ENCODE measurements around the gene CDH5. TPM values are rescaled to one million over a fixed set of nuclear protein-coding genes. Genes with fewer than 3 reads are reported as not detected.

CDH5 gene
- total and polyA plus RNA-seq, 2 of the 8 experiments (the other 6 are each of a cell fraction or from before 2014, with no cell fraction given): 0.32 TPM

- Histone ChIP-seq H3K14ac (ENCODE audit: insufficient read length) (no peak overlapping the region), H3K27ac (ENCODE audit: low read depth, low read length) (no peak overlapping the region), H3K27me3 (replicated peaks in 1 of 4; ENCODE audit: control insufficient read depth in 3 of 4, extremely low read depth in 1 of 4, insufficient read depth in 3 of 4, low read length in 3 of 4) (peaks cover 0 to 3% (median under 1%) of the 10 kb centered on the region in 4 experiments; a peak in 3 of 7 replicates), H3K23me2 (ENCODE audit: low read depth, low read length) (peaks cover under 1% of the 10 kb centered on the region; the same call in 1 of the 2 replicates), H3K9me3 (ENCODE audit: insufficient read depth in 2 of 2, low read depth in 1 of 2, low read length in 1 of 2) (0 out of 4 replicates have a peak, but pooled peaks cover 0 to 3% of the 10 kb centered on the region in 2 experiments), H3K36me3 (ENCODE audit: control insufficient read depth in 2 of 4, insufficient read depth in 4 of 4, low read length in 3 of 4) (no peaks in the 10 kb centered on the region), H3K4me3 (ENCODE audit: extremely low read depth in 1 of 4, insufficient read depth in 2 of 4, low read depth in 3 of 4, low read length in 4 of 4) (no peak overlapping the region), H3K4me1 (replicated peaks in 1 of 4; ENCODE audit: control insufficient read depth in 3 of 4, insufficient read depth in 4 of 4, low read length in 3 of 4) (peaks cover 0 to 5% (median 1%) of the 10 kb centered on the region in 4 experiments; a peak in 2 of 7 replicates), H2AFZ (ENCODE audit: low read length) (no peak overlapping the region), H2AK5ac (ENCODE audit: low read depth, low read length) (no peak overlapping the region), H3K4me2 (ENCODE audit: insufficient read depth in 1 of 2, low read depth in 2 of 2, low read length in 2 of 2) (no peak overlapping the region), H4K20me1 (replicated peaks in 1 of 2; ENCODE audit: control insufficient read depth in 1 of 2, insufficient read depth in 2 of 2, low read length in 2 of 2) (no peaks in the 10 kb centered on the region), H3K79me2 (ENCODE audit: control insufficient read depth in 1 of 2, insufficient read depth in 2 of 2, low read length in 2 of 2) (no peaks in the 10 kb centered on the region), H3K56ac (replicated peaks; ENCODE audit: insufficient read length, low read depth, low read length) (no peak overlapping the region), H3K4ac (replicated peaks; ENCODE audit: insufficient read length, low read depth, low read length) (no peak overlapping the region), H4K8ac (ENCODE audit: extremely low read depth, insufficient read depth, low read length) (no peak overlapping the region), H2BK20ac (ENCODE audit: low read length) (no peak overlapping the region), H3K79me1 (ENCODE audit: low read depth, low read length) (no peaks in the 10 kb centered on the region; the same call in 1 of the 2 replicates), H3K9ac (replicated peaks in 1 of 4; ENCODE audit: extremely low read depth in 1 of 4, low read depth in 3 of 4, low read length in 3 of 4) (no peak overlapping the region), H4K5ac (ENCODE audit: insufficient read length, low read depth, low read length) (no peak overlapping the region), H2BK120ac (replicated peaks; ENCODE audit: low read depth, low read length) (no peak overlapping the region), H2BK5ac (ENCODE audit: low read depth, low read length) (no peak overlapping the region), H3K23ac (ENCODE audit: insufficient read length) (no peak overlapping the region), H4K91ac (replicated peaks; ENCODE audit: insufficient read length, low read length) (no peak overlapping the region), H2BK12ac (ENCODE audit: low read depth, low read length) (no peak overlapping the region), H3K18ac (ENCODE audit: extremely low read depth, low read length) (no peak overlapping the region), H2BK15ac (ENCODE audit: low read length) (no peak overlapping the region)
- TF ChIP-seq RBBP5 (IDR thresholded peaks at IDR 0.05; ENCODE audit: borderline replicate concordance, low read depth, low read length): no peak
- no peak for FAIRE-seq
- ChIA-PET POLR2A (ENCODE audit: partially characterized antibody) (no interaction called here), CTCF (ENCODE audit: partially characterized antibody) (interaction anchor here (0.6 to 11.3 kb wide), 4 partner anchors 9 to 76 kb away, joined by 3 to 226 read pairs (median 3); no protein-coding TSS in a partner anchor)
- DNase-seq (ENCODE audit: low read depth in 1 of 2, low spot score in 2 of 2): no peak
- WGBS, 2 experiments (ENCODE audit: extremely low coverage in 1 of 2, insufficient coverage in 1 of 2, insufficient read length in 1 of 2, insufficient replicate concordance in 2 of 2, low coverage in 1 of 2, low lambda C conversion rate in 2 of 2, missing lambda C conversion rate in 1 of 2): 83% methylated on average over 11 of the region's 11 CpGs; no CpG with 5 or more reads in 1 of the 2 experiments
These were observed 35.1 kb downstream of the CDH5 start for GRCh38 chr16:66401610-66402009.
